ENCODE results near the gene COL20A1.

COL20A1 gene

DNA sequence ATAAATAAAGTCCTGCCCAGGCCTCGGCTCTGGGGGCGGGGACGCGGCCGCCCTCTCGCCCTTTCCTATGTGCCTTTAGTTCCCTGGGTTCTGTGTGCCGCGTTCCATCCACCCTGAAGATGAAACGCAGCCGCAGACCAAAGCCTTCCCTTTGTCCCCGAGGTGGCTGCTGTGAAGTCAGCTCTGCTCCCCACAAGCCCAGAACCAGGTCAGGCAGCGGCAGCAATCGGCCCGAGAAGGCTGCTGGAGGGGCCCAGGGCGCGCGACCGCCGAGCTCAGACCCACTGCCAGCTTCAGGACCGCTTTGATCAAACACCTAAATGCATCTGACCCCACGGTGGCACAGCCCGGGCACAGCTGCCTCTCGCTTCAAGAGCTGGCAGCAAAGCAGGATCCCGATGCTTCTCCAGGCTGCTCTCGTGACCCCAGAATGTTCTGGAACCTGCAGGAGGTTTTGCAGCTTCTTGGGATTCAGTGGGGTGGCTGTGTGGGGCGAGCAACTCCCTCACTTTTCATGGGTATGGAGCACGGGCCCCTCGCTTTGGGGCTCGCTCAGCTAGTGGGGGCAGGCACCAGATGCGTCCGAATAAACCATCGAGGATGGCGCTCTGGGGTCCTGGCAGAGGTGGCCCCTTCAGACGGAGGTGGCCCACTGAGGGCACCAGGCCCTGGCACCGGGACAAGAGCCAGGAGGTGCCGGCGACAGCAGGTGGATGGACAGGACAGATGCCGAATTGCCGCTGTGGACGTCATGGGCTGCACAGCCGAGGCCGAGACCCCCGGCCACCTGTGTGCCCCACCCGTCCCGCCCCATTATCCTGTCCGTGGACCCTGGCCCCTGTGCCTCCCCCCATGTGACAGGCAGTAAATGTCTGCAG lies 55.2 kb downstream of the COL20A1 start:
- Histone ChIP-seq H2AK5ac (ENCODE audit: low read length, severe bottlenecking) (no peak overlapping the region), H4K91ac (ENCODE audit: low read length) (no peak overlapping the region), H2BK120ac (ENCODE audit: low read depth, low read length) (no peak overlapping the region), H4K8ac (ENCODE audit: low read length) (no peak overlapping the region), H3K4me1 (ENCODE audit: control insufficient read depth, insufficient read depth, low read depth, low read length) (no peaks in the 10 kb centered on the region), H2BK12ac (ENCODE audit: low read length in 2 of 2) (no peak overlapping the region), H3K79me1 (replicated peaks; ENCODE audit: low read length, poor library complexity, severe bottlenecking) (no peaks in the 10 kb centered on the region), H2BK5ac (ENCODE audit: low read depth, low read length, poor library complexity, severe bottlenecking) (no peak overlapping the region), H2AFZ (ENCODE audit: low read depth, low read length) (no peak overlapping the region), H3K4me2 (ENCODE audit: low read length, poor library complexity, severe bottlenecking) (no peak overlapping the region), H3K9me3 (ENCODE audit: control insufficient read depth, low read length) (no peaks in the 10 kb centered on the region), H3K4me3 (ENCODE audit: insufficient read depth in 1 of 2, low read depth in 1 of 2, low read length in 2 of 2) (no peak overlapping the region), H2BK15ac (ENCODE audit: low read depth, poor library complexity, severe bottlenecking) (no peak overlapping the region), H3K14ac (ENCODE audit: low read length in 2 of 2) (no peak overlapping the region), H3K36me3 (ENCODE audit: control insufficient read depth in 1 of 2, insufficient read depth in 2 of 2, low read depth in 1 of 2, low read length in 2 of 2) (no peaks in the 10 kb centered on the region), H3K23ac (ENCODE audit: low read length in 2 of 2) (no peak overlapping the region), H3K4ac (ENCODE audit: low read depth in 1 of 2, low read length in 2 of 2) (no peak overlapping the region), H3K18ac (ENCODE audit: low read depth in 1 of 2, low read length in 2 of 2) (no peak overlapping the region), H3K27me3 (ENCODE audit: control insufficient read depth in 1 of 2, insufficient read depth in 1 of 2, low read length in 2 of 2) (peaks cover 4 to 40% of the 10 kb centered on the region in 2 experiments), H3K9ac (ENCODE audit: low read length) (no peak overlapping the region), H3K27ac (ENCODE audit: low read length, poor library complexity, severe bottlenecking) (no peak overlapping the region)
- no peak for DNase-seq
- WGBS: 89% methylated on average over 46 of the region's 46 CpGs

DNA sequence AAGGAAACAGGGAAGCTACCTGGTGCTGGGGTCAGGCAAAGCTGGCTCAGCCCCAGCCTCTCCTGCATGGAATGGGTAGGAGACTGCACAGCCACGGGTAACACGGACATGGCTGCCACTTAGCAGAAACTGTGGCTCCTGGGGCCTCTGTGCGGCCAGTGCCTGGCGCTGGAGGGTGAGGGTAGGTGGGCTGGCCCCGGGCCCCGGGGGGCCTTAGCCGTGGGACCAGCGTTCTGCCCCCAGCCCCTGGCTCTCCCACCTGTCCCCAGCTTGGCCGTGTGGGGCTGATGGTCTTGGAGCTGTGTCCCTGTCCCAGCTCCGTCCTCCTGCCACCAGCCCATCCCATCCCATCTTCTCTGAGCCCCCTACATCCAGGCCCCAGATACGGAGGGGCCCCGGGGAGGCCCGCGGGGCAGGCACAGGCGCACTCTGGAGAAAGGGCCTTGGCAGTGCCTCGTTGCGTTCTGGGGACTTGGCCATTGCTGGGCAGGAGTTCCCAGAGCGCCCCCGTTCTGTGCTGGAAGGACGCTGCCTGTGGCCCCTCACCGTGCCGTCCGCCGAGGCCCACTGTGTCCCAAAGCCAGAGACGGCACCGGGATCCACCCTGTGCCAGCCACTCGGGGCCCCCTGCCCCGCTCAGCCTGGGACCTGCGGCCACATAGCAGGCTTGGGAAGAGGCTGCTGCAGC lies 56.0 kb downstream of the COL20A1 start:
- no peak overlapping the region for H3K14ac ChIP-seq (ENCODE audit: low read length in 2 of 2)
- no peak for DNase-seq
- H3K4me1 ChIP-seq (ENCODE audit: control insufficient read depth, insufficient read depth, low read depth, low read length): no peaks in the 10 kb centered on the region
- no peak overlapping the region for H2BK15ac ChIP-seq (ENCODE audit: low read depth, poor library complexity, severe bottlenecking)
- H3K9ac ChIP-seq (ENCODE audit: low read length): no peak overlapping the region
- no peak overlapping the region for H2BK120ac ChIP-seq (ENCODE audit: low read depth, low read length)
- H3K9me3 ChIP-seq (ENCODE audit: control insufficient read depth, low read length): no peaks in the 10 kb centered on the region
- no peak overlapping the region for H3K4ac ChIP-seq (ENCODE audit: low read depth in 1 of 2, low read length in 2 of 2)
- no peak overlapping the region for H3K4me3 ChIP-seq (ENCODE audit: insufficient read depth in 1 of 2, low read depth in 1 of 2, low read length in 2 of 2)
- WGBS: 84% methylated on average over 23 of the region's 29 CpGs
- no peak overlapping the region for H2AFZ ChIP-seq (ENCODE audit: low read depth, low read length)
- no peaks in the 10 kb centered on the region for H3K79me1 ChIP-seq (replicated peaks; ENCODE audit: low read length, poor library complexity, severe bottlenecking)
- no peak overlapping the region for H3K18ac ChIP-seq (ENCODE audit: low read depth in 1 of 2, low read length in 2 of 2)
- no peak overlapping the region for H4K8ac ChIP-seq (ENCODE audit: low read length)
- no peak overlapping the region for H4K91ac ChIP-seq (ENCODE audit: low read length)
- no peak overlapping the region for H2BK12ac ChIP-seq (ENCODE audit: low read length in 2 of 2)
- no peak overlapping the region for H2BK5ac ChIP-seq (ENCODE audit: low read depth, low read length, poor library complexity, severe bottlenecking)
- no peaks in the 10 kb centered on the region for H3K36me3 ChIP-seq (ENCODE audit: control insufficient read depth in 1 of 2, insufficient read depth in 2 of 2, low read depth in 1 of 2, low read length in 2 of 2)
- peaks cover 1 to 32% of the 10 kb centered on the region in 2 experiments for H3K27me3 ChIP-seq (ENCODE audit: control insufficient read depth in 1 of 2, insufficient read depth in 1 of 2, low read length in 2 of 2)
- H3K23ac ChIP-seq (ENCODE audit: low read length in 2 of 2): no peak overlapping the region
- no peak overlapping the region for H3K4me2 ChIP-seq (ENCODE audit: low read length, poor library complexity, severe bottlenecking)
- no peak overlapping the region for H2AK5ac ChIP-seq (ENCODE audit: low read length, severe bottlenecking)
- H3K27ac ChIP-seq (ENCODE audit: low read length, poor library complexity, severe bottlenecking): no peak overlapping the region

DNA sequence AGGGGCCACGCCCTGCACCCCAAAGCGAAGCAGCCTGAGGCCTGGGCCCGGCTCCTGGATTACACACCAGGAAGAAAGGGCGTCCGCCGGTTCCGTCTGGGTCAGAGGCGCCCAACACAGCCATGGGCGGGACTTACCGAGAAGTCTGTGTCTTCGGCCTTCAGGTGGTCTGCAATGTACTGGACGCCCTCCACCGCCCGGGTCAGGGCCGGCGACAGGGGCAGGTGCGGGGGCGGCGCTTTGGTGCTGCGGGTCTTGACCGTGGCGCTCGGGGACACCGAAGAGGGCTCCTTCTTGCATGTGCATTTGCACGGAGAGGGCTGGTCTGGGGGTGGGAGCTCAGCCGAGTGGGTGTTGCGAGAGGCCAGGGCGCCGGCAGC lies 56.5 kb downstream of the COL20A1 start:
- H2AK5ac ChIP-seq (ENCODE audit: low read length, severe bottlenecking): no peak overlapping the region
- no peaks in the 10 kb centered on the region for H3K36me3 ChIP-seq (ENCODE audit: control insufficient read depth in 1 of 2, insufficient read depth in 2 of 2, low read depth in 1 of 2, low read length in 2 of 2)
- DNase-seq: no peak
- H2AFZ ChIP-seq (ENCODE audit: low read depth, low read length): no peak overlapping the region
- H3K79me1 ChIP-seq (replicated peaks; ENCODE audit: low read length, poor library complexity, severe bottlenecking): no peaks in the 10 kb centered on the region
- H2BK15ac ChIP-seq (ENCODE audit: low read depth, poor library complexity, severe bottlenecking): no peak overlapping the region
- H3K9ac ChIP-seq (ENCODE audit: low read length): no peak overlapping the region
- no peak overlapping the region for H2BK120ac ChIP-seq (ENCODE audit: low read depth, low read length)
- H4K91ac ChIP-seq (ENCODE audit: low read length): no peak overlapping the region
- no peak overlapping the region for H4K8ac ChIP-seq (ENCODE audit: low read length)
- no peak overlapping the region for H3K14ac ChIP-seq (ENCODE audit: low read length in 2 of 2)
- H3K18ac ChIP-seq (ENCODE audit: low read depth in 1 of 2, low read length in 2 of 2): no peak overlapping the region
- H3K4ac ChIP-seq (ENCODE audit: low read depth in 1 of 2, low read length in 2 of 2): no peak overlapping the region
- WGBS: 83% methylated on average over 29 of the region's 29 CpGs
- no peak overlapping the region for H3K27ac ChIP-seq (ENCODE audit: low read length, poor library complexity, severe bottlenecking)
- H2BK5ac ChIP-seq (ENCODE audit: low read depth, low read length, poor library complexity, severe bottlenecking): no peak overlapping the region
- no peak overlapping the region for H3K4me3 ChIP-seq (ENCODE audit: insufficient read depth in 1 of 2, low read depth in 1 of 2, low read length in 2 of 2)
- no peaks in the 10 kb centered on the region for H3K4me1 ChIP-seq (ENCODE audit: control insufficient read depth, insufficient read depth, low read depth, low read length)
- no peak overlapping the region for H2BK12ac ChIP-seq (ENCODE audit: low read length in 2 of 2)
- H3K27me3 ChIP-seq (ENCODE audit: control insufficient read depth in 1 of 2, insufficient read depth in 1 of 2, low read length in 2 of 2): peaks cover 0 to 29% of the 10 kb centered on the region in 2 experiments
- no peak overlapping the region for H3K4me2 ChIP-seq (ENCODE audit: low read length, poor library complexity, severe bottlenecking)
- no peak overlapping the region for H3K23ac ChIP-seq (ENCODE audit: low read length in 2 of 2)
- H3K9me3 ChIP-seq (ENCODE audit: control insufficient read depth, low read length): no peaks in the 10 kb centered on the region

DNA sequence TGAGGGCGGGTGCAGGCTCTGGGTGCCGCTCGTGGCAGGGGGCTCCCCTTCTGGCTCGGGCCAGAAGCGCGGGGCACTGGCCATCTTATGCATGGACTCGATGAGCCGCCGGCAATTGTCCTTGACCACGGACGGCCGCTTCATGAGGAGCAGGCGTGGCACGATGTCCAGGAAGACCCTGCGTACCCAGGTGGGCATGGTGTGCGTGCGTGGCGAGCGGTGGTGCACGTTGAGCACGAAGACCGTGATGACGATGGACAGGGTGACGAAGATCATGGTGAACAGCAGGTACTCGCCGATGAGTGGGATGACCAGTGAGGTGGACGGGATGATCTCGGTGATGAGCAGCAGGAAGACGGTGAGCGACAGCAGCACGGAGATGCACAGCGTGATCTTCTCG lies 57.2 kb downstream of the COL20A1 start:
- Histone ChIP-seq H4K91ac (ENCODE audit: low read length) (no peak overlapping the region), H2BK15ac (ENCODE audit: low read depth, poor library complexity, severe bottlenecking) (no peak overlapping the region), H3K4ac (ENCODE audit: low read depth in 1 of 2, low read length in 2 of 2) (no peak overlapping the region), H3K27ac (ENCODE audit: low read length, poor library complexity, severe bottlenecking) (no peak overlapping the region), H3K4me3 (ENCODE audit: insufficient read depth in 1 of 2, low read depth in 1 of 2, low read length in 2 of 2) (no peak overlapping the region), H2AFZ (ENCODE audit: low read depth, low read length) (no peak overlapping the region), H4K8ac (ENCODE audit: low read length) (no peak overlapping the region), H3K18ac (ENCODE audit: low read depth in 1 of 2, low read length in 2 of 2) (no peak overlapping the region), H2BK5ac (ENCODE audit: low read depth, low read length, poor library complexity, severe bottlenecking) (no peak overlapping the region), H2AK5ac (ENCODE audit: low read length, severe bottlenecking) (no peak overlapping the region), H3K14ac (ENCODE audit: low read length in 2 of 2) (no peak overlapping the region), H3K4me2 (ENCODE audit: low read length, poor library complexity, severe bottlenecking) (no peak overlapping the region), H3K9me3 (ENCODE audit: control insufficient read depth, low read length) (no peaks in the 10 kb centered on the region), H3K4me1 (ENCODE audit: control insufficient read depth, insufficient read depth, low read depth, low read length) (no peaks in the 10 kb centered on the region), H3K27me3 (ENCODE audit: control insufficient read depth in 1 of 2, insufficient read depth in 1 of 2, low read length in 2 of 2) (peaks cover 0 to 25% of the 10 kb centered on the region in 2 experiments), H3K79me1 (replicated peaks; ENCODE audit: low read length, poor library complexity, severe bottlenecking) (no peaks in the 10 kb centered on the region), H2BK120ac (ENCODE audit: low read depth, low read length) (no peak overlapping the region), H2BK12ac (ENCODE audit: low read length in 2 of 2) (no peak overlapping the region), H3K23ac (ENCODE audit: low read length in 2 of 2) (no peak overlapping the region), H3K9ac (ENCODE audit: low read length) (no peak overlapping the region), H3K36me3 (ENCODE audit: control insufficient read depth in 1 of 2, insufficient read depth in 2 of 2, low read depth in 1 of 2, low read length in 2 of 2) (no peaks in the 10 kb centered on the region)
- DNase-seq: no peak
- WGBS: 93% methylated on average over 33 of the region's 33 CpGs

All from mesenchymal stem cell (in vitro differentiated cells and primary cell).